NCI-H187 treated with DMSO at 0.1 percent for 48 hours (cell line): ENCODE results near the gene PLEKHA7.
A peak's percentile ranks its signal among the peaks of the same experiment; 100 is the strongest.
"Not testable (repeated sequence)": the region's sequence is repeated elsewhere in the genome, so short reads cannot be mapped to it uniquely, and the experiment has no call there.

Experiments
- DNase-seq: peaks from one replicate; lab custom pipeline; 2025; lab: John Stamatoyannopoulos, UW

Gene PLEKHA7

DNA sequence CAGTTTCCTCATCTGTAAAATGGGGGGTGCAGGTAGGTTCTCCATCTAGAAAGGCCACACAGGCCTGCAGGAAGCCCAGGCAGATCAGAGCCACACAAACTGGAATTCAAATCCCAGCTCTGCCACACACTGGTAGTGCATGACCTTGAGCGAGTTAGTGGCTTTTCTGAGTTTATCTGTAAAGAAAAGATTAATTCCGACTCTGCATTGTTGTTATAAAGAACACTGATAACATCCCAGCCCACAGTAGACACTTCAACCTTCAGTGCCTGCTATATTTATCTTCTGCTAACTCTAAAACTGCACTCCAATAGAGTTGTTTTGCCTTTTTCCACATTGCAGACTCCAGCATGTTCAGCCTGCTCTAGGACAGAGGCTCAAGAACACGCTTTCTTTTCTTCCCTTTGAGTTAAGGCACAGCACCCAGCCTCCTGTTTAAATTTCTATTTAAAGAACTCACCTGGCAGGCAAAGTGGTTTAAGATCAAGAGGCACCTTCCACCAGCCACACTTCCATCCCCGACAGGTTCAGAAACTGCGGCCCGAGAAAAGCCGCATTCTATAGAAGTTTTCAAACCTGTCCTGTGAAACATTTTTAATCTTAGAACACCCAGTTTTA, 133.9 kb downstream of the PLEKHA7 start:
- DNase-seq: no peak

DNA sequence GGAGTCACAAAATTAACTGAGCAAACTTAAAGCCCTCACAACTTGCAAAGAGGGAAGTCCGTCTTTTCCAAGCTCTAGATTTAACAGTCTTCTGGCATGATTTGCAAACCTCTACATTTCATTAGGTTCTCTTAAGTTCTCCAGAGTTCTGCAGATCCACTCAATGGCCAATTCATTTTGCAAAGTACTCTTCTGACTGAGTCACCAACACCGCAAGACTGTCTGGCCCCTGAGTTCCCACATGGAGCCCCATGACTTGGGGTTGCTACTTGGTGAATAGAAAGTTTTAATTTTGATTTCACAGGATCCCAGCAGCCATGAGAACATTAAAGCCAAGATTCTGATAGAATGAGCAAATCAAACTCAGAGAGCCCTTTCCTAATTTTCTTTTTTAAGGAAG, 134.5 kb downstream of the PLEKHA7 start:
- DNase-seq: no peak

DNA sequence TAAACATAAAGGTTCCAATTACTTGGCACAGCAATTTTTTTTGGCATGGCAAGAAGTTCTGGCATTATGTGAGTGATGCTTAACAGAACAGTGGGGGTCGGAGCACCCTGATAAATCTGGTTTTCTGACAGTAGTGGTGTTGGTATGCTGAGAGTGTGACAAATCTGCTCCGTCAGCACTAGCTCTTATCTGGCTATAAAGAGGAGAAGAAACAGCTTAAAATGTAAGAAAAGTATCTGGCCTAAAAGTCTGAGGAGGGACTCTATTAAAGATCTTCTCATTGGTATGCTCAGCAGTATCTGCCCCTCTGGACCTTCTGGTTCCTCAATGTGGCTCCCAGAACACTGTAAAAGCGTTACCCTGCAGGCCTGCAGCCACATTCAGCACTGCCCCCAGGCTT, 137.4 kb downstream of the PLEKHA7 start:
- DNase-seq: no peak

DNA sequence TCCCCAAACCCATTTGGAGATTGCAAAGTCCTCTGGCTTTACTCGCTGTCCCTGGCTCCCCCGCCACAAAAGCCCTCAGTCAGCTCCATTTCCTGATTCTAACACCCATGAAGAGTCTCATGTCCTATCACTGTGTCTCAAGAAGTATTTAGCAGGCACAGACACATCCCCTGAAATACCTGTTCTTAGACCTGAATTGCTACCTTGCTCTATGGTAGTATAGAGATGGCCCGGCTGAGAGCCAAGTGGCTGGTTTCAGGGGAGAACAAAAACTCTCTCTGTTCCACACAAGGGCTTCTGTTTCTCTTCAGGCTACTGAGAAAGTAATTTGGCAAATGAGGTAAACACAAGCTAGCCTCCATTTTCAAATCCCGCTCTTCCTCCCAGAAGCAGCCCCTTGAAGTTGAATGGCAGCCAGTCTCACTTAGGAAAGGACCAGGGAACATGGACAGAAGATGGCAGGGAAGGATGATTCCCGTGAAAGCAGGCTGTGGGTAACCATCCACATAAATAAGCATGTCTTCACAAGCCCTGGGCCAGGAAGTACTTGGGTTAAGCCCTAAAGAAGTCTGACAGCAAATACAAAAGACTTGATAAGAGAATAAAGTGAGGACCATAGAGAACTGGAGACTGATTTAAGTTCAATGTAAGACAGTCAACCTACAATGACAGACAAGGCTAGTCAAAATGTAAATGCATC, 138.0 kb downstream of the PLEKHA7 start:
- no peak for DNase-seq

DNA sequence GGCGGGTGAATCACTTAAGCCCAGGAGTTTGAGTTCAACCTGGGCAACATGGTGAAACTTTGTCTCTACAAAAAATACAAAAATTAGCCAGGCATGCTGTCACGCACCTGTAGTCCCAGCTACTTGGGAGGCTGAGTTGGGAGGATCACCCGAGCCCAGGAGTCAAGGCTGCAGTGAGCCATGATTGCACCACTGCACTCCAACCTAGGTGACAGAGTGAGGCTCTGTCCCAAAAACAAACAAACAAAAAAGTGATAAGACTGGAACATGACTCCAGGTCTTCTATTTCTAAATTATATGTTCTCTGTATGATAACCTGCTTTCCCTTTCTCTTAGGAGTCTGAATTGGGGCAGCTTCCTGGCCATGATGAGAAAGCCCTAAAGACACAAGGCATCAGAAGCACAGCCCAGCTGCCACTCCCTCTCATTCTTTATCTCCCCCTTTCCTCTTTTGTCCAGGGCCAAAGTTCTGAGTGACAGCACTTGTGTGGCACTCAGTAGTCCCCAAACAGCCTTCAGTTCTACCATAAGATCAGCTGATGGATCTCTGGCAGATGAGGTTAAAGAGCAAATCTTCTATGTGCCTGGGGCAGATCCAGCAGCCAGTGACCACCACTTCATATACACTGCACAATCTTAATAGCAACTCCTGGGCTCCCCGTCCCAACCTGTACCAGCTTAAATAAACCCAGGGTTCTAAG, 139.8 kb downstream of the PLEKHA7 start:
- DNase-seq: no peak

DNA sequence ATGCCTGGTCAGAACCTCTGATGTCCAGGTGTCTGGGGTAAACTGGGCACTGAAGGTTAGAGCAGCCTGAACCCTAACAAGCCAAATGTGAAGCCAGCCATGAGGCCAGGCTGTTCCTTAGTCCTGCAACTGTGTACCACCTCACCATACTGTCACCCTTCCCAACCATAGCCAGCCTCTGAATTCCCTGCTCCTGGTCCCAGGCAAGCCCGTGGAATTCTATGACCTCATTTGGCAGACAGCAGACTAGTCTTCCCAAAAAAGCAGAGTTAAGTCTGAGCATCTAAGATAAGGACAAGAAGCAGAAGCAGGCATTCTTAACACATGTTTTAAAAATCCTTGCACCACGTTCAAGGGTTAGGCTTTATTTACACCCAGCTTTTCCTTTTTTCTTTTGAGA, 140.9 kb downstream of the PLEKHA7 start:
- DNase-seq: no peak

DNA sequence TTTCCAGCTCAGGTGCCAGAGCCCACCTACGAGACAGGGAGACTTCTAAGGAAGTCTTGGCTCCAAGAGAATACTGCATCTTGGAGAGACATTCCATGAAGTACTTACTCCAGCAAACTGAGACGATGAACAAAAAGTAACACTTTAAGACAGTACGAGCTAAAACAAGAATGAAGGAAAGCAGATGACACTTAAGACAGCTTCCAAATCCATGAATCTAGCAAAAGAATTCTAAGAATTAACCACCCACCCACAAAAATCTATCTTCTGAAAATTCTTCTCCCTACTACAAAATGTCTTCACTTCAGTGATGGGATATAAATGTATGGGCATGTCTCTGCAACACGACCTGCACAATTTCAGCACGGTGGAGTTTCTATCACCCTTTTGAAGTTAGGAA, 142.8 kb downstream of the PLEKHA7 start:
- DNase-seq: no peak

DNA sequence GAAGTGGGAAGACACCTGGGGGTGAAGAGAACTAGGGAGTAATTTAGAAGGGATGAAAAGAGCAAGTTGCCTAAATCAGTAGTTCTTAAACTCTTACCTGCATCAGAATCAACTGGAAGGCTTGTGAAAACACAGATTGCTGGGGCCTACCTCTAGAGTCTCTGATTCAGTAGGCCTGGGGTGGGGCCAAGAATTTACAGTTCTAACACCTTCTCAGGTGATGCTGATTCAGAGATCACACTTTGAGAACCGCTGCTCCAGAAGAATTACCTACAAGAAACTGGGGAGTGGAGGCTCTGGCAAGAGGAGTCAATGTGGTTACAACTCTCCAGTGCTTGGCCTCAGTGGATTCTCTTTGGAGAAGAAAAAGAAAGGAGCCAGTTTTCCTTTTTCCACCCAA, 147.1 kb downstream of the PLEKHA7 start:
- no peak for DNase-seq

DNA sequence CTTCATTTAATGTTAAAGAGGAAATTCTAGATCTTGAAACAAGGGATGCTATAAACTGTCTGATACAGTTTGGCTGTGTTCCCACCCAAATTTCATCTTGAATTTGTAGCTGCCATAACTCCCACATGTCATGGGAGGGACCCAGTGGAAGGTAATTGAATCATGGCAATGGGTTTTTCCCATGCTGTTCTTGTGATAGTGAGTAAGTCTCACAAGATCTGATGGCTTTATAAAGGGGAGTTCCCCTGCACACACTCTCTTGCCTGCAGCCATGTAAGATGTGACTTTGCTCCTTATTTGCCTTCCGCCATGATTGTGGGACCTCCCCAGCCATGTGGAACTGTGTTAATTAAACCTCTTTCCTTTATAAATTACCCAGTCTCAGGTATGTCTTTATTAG, 149.8 kb downstream of the PLEKHA7 start:
- not testable (repeated sequence) for DNase-seq

DNA sequence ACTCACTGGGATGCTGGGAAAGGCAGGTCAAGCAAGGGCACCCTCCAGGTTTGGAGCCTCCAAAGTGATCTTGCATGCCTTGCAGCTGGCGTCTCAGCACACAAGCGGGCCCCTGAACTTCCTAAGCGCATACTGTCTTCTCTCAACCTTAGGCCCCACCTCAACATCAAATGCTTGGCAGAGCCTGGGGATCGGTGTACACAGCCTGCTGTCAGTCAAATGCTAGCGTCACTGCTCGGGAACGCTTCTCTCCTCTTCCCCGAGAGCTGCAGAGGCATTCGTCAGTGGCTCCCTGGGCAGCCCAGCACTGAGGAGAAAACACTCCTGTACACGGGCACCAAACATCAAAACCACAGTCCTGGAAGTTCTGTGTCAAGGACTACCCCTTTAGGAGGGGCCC, 150.8 kb downstream of the PLEKHA7 start:
- no peak for DNase-seq

DNA sequence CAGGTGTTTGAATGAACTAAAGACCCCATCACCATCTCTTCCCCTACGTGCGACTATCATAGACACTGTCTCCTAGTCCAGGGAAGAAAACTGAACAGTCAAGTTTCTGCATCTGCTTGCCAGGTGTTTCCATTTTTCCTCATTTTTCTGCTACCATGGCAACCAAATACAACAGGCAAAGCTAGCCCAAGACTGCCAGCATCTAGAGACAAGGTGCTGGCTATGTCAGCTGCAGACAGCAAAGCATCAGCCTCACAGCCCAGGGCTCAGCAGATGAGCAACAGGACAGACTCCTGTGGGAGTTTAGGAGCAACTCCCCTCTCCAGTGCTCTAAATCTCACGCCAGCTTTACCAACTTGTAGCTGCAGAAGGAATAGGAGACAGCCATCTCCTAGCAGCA, 151.5 kb downstream of the PLEKHA7 start:
- no peak for DNase-seq

DNA sequence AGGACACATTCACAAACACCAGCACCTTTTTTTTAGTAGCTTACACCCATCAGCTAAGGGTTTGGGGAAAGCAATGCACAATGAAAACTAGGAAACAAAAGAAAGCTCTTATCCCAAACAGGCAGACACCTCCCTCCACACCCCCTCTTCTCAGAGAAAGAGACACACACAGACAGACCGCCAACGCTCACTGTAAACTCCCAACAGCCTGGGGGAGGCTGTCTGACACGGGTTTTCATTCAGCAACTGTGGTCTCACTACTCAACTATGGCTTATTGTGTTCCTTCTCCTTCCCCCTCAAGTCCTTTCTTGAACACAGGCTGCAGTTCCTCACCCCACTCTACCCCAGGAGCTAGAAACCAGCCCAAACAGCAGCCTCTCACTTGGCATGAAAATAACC, 152.4 kb downstream of the PLEKHA7 start:
- DNase-seq: no peak

DNA sequence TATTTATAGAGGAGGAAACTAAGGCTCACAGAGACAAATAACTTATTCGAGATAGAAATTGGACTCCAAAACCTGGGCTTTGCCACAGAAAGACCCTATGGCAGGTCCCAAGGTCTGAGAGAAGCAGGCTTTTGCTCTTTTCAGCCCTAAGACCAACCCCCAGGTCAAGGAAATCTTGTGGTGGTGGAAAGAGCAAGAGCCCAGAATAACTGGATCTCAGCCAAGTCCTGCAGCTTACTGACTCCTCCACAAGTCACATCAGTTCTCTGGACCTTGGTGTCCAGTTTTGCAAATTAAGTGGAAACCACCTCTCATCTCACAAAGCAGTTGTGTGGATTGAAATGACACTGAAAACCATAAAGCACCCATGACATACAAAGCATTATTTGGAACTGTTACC, 153.6 kb downstream of the PLEKHA7 start:
- DNase-seq: no peak

DNA sequence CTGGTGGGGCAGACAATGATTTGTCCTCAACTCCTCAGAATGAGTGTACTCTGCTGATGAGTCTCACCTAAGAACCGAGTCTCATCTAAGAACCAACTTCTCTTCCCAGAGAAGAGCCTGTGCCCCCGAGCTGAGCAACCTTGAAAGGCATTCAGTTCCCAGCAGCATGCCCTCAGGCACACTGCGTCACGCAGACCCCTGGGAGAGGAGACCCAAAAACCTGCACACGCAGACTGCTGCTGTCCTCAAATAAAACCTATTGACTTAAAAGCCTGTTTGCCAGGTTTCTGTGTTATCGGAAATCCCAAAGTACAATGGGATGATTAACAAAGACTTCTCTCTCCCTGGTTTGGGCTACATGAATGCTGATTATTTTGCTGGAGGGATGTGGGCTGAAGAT, 154.6 kb downstream of the PLEKHA7 start:
- DNase-seq: no peak

DNA sequence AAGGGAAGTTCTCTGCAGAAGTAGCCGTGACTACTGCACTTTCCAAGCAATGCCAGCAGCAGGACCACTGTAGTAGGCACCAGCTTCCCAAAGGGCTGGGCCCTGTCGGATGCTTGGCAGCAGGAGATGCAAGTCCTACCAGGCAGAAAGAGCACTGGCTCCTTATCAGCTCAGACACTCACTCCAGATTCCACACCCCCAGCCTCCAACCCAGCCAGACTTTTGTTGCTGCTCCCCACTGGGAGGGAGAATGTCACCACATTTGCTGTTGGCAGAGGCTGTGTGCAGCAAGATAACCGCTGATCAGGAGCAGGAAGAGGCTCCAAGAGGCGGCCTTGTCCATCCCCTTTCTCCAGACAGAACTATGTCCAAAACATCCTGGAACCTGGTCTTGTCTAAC, 157.0 kb downstream of the PLEKHA7 start:
- no peak for DNase-seq

DNA sequence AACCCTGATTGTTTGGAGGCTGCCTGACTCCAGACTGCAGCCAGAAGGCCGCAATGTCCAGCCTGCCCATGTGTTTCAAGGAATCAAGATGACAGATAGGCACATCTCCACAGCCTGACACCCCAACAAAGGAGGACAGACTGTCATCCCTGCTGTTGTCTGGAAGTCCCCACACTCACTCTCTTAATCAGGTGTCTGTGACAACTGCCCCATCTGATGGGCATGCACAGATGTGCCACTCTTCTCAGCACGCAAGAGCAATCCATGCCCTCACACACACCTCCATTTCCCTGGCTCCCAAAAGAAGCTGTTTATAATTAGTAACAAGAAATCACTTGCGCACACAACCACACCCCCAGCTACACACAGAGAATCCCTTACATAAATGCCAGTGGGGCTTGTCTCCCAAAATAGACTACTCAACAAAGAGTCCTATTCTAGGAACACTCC, 158.2 kb downstream of the PLEKHA7 start:
- no peak for DNase-seq

DNA sequence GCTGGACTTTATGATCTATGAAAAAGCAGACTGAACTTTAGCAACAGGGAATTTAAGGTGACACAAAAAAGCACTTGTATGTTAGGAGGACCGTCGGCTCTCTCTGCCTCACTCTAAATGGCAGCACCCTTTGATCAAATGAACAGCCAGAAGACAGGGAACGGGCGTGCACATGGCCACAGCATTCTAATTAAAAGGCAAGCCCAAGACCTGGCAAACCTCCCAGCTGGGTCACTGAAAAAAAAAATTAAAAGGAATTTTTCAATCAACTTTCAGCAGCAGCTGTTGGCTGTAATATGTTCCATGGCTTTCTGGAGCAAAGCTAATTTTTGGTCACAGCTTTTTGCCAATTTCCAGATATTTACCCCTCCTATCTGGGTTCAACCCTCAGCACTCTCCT, 159.2 kb downstream of the PLEKHA7 start:
- DNase-seq: no peak

DNA sequence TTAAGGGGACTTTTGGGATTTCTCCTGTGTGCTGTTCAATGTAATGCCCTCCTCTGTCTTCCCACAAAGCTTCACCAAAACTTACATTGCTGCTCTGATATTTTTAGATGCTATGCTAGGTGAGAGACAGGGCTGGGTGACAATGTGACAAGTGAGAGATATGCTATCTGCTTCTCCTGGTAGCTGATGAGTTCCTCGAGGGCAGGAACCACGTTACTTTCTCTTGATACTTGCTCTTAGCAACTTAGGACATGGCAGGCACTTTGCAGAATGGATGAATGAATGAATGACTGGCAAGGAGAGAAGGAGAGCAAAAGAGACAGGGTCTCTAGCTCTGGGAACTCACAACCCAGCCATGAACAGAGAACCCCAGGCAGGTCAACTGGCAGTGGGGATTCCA, 160.4 kb downstream of the PLEKHA7 start:
- DNase-seq: no peak

DNA sequence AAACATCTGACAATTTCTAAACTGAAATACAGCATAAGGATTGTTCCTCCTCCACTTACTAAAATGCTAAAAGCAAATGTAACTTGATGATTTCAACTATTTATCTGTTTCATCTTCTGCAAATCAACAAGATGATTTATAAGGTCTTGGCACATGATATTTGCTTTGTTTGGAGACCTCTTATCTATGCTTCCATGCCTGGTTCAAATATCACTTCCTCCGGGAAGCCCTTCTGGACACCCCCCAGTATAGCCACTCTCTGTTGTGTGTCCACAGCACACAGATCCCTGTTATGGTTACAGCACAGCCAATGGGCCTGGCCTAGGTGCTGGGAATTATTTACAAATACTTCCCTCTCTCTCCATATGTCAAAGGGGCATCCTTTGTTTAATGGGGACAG, 160.9 kb downstream of the PLEKHA7 start:
- no peak for DNase-seq

DNA sequence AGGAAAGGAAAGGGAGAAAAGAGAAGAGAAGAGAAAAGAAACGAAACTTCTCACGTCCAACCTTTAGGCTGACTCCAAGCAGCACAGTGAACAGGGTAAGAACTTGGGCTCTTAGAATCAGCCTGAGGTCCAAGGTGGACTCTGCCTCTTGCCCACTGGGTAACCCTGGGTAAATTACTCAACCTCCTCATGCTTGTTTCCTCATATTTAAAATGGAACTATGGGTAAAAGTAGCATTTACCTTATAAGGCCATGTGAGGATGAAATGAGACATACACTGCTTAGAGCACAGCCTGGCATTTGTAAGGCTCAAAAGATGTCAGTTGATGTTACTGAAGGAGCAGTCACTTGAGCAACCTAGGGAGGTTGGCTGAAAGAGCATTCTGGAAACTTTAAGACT, 167.9 kb downstream of the PLEKHA7 start:
- DNase-seq: no peak

DNA sequence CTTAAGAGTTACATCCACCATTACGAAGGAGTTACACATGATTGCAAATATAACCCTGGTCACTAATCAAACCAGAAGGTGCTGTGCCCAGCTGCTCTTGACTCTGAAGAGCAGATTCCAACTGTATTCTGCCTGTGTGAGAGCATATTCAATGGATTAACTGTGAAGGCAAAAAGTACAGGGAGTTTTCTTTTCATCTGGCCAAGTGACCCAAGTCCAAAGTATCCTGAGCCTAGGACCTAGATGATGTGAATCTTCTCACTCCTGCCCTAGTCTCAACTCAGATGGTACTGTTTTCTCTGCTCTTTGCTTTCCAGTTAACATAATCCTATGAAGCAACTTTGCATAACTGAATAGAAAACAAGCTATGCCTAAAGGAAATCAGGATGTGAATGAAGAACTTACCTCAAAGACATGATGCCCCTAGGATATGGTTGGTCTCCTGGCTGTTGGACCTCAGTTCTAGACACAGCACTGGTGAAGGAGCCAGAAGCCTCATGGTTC, 169.9 kb downstream of the PLEKHA7 start:
- DNase-seq: no peak

DNA sequence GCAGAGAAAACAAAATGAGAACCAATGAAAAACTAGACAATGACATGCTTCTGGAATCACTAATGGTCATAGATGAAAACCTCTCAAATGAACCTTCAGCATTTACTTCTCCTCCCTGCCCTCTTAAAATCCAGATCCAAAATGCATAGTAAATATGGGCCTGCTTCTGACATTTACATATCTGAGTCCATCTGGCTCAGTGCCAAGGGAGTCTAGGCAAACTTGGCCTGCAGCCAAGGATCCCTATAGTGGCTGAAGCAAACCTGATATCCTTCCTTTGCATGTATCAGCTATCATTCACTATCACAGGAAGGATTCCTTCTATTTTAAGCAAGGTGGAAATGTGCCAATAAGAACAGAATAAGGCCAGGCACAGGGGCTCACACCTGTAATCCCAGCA, 170.9 kb downstream of the PLEKHA7 start:
- DNase-seq: peak; percentile 81

DNA sequence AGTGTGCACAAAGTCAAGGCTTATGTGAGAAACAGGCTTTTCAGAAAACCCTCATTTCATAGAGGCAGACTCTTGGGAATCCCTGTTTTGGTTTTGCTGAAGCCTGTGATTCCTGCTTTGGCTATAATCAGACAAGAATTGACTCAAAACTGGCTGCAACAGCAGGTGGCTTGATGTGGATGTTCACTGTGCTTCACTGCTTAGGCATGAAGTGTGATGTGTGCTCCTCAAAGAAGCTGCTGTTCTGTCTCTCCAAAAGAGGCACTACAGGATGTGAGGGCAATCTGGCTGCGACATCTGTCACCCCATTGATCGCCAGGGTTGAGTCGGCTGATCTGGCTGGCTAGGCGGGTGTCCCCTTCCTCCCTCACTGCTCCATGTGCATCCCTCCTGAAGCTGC, 172.2 kb downstream of the PLEKHA7 start:
- DNase-seq: no peak
